GM19193 (cell line): ENCODE data around the gene KRT12.

Experiments used
- POLR2A ChIP-seq: IDR thresholded peaks from 4 replicates; pipeline ENCODE4 v1.6.1; 2011; ENCODE audit not compliant: insufficient read depth, insufficient read length; ENCODE audit errors: extremely low read depth

Gene KRT12

GRCh38 chr17:40813804-40814203 is 53.2 kb downstream of the KRT12 start:
- TF ChIP-seq POLR2A, result no peak

GRCh38 chr17:40812639-40813038 is 54.4 kb downstream of the KRT12 start:
- TF ChIP-seq POLR2A, result no peak
